Central memory CD4-positive, alpha-beta T cell (primary cell): Measurements from ENCODE around the gene CCL11.
"Not testable (repeated sequence)": the region's sequence is repeated elsewhere in the genome, so short reads cannot be mapped to it uniquely, and the experiment has no call there.

Source experiments
- DNase-seq: peaks from one replicate; pipeline ENCODE4 v3.0.0; 2022

CCL11 gene

DNA sequence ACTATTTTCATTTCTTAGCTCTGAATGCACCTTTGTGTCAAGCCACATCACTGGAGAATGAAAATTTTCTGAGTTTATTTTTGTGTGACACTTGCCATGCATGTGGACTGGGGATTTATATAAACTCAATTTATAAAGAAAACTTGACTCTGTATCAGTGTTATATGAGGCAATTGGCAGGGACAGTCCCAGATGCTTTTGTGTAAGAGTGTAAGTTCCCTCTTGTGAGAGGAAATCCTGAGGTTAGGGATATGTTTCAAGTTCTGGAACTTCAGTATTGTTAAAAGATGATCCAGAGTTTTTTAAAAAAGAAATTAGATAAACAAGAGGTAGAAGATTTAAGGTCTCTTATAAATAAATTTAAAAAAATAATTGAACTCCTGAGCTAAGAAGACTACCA is 22.8 kb downstream of the CCL11 start:
- no peak for DNase-seq

- DNase-seq = no peak
These were observed 25.7 kb downstream of the CCL11 start for GRCh38 chr17:34311291-34311690.

GRCh38 chr17:34312080-34312479 is 26.5 kb downstream of the CCL11 start:
- DNase-seq = no peak

DNA sequence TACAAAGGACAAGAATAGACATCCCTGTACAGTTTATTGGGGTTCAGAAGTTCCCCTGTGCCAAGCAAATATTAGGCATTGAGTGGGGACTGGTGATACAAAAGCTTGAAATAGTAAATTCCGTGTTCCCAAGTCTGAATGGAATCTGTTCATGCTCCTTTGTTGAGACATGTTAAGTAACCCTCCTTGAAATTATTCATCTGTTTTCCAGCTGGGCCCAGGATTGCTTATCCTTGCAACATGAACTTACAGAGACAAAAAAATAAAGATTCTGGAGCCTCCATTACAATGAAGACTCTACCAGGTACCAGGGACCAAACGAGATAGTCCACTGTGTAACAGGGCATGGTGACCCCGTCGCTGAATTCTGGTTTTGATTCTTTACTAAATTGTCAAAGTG is 27.6 kb downstream of the CCL11 start:
- DNase-seq = no peak

DNA sequence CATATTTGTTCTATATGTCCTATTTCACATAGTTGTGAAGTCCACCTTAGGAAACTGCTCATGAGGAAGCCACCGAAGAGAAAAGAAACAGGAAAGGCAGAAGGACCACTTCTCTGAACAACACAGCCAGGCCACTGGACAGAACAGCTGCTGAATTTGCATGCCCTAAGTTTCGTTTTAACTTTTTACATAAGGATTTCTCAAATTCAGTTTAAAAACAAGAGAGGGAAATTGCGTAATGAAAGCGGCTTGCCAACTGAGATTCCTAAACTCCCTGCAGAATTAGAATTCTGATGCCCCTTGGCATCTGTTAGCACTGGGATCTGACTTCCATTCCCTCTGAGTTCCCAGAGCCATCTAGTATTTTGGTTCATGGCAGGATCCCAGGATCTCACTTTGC is 28.7 kb downstream of the CCL11 start:
- DNase-seq = no peak

DNA sequence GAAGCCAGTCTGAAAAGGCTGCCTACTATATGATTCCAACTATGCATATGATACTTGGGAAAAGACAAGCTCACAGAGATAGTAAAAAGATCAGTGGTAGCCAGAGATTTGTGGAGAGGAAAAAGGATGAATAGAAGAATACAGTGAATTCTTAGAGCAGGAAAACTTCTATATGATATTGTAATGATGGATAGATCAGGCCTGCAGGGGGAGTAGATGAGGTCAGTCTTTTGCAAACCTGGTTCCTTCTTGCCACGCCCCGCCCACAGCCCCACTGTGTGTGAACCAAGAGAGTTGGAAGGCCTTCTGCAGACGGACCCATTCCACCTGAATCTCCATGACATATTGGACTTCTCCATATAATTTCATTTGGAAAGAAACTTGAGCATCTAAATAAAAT is 32.9 kb downstream of the CCL11 start:
- DNase-seq = no peak

DNA sequence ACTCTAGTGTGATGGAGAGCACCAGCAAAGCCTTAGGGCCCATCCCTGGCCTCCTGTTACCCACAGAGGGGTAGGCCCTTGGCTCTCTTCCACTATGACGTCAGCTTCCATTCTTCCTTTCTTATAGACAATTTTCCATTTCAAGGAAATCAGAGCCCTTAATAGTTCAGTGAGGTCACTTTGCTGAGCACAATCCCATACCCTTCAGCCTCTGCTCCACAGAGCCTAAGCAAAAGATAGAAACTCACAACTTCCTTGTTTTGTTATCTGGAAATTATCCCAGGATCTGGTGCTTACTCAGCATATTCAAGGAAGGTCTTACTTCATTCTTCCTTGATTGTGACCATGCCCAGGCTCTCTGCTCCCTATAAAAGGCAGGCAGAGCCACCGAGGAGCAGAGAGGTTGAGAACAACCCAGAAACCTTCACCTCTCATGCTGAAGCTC is 33.5 kb downstream of the CCL11 start, which contains the start of gene CCL8:
CCL8 (plus strand) TSS at position 397 of the 445 bp plus-strand sequence. CDS start 67 bp downstream, outside the sequence.
- DNase-seq = no peak

- no peak for DNase-seq
These were observed 36.4 kb downstream of the CCL11 start for GRCh38 chr17:34321964-34322363.

DNA sequence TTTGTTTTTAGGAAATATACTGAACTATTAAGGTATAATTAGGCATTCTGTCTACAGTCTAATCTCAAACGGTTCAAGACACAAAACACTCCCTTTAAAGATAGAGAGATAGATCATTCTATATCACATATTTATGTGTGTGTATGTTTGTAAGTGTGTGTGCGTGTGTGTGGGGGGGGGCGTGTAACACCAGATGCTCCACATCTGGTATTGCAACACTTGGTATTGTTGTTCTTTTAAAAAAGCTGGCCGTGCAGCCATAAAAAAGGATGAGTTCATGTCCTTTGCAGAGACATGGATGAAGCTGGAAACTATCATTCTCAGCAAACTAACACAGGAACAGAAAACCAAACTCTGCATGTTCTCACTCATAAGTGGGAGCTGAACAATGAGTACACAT is 42.0 kb downstream of the CCL11 start:
- DNase-seq = not testable (repeated sequence)

GRCh38 chr17:34337701-34338100 is 52.2 kb downstream of the CCL11 start:
- no peak for DNase-seq
